Measurements from ENCODE around the gene IQCE. TPM values are rescaled to one million over a fixed set of nuclear protein-coding genes. Genes with fewer than 3 reads are reported as not detected.

IQCE gene
- total RNA-seq, 1 experiment from 2014 or later, result 44.8 TPM

DNA sequence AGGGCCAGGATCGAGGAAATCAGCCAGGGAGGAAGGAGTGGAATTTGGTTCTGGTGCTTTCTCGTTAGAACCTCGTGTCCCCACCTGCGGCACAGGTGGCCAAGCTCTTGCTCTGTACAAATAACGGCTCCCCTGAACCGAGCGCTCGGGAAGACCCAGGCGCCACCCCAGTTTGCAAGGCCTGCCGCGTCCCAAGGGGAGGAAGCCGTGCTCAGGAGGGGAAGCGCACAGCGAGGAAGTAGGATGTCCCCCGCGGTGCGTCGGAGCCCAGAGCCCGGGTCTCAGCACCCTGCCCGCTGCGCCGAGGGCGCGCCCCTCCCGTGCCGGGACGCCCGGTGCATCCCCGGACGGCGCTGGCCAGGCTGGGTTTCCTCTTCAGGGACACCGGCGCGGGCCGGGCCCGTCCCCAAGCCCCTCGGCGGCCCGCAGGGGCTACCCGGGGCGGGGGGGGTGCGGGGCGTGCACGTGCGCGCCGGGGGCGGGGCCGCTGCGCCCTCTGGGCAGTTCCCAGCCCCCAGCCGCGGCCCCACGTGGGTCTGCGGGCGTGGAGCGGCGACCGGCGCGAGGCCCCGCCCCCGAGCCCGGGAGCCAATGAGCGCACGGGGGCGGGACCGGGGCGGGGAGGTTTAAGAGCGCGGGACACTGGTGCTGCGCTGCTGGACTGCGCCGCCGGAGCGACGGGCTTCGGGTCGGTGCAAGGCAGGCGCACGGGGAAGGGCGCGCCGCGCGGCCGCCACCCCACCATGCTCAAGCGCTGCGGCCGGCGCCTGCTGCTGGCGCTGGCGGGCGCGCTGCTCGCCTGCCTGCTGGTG is 39.5 kb upstream of the IQCE start, which contains the start of gene LFNG:
TSS of gene LFNG (plus strand) at position 656 of the 812 bp plus-strand sequence. CDS start at position 744, 88 bp downstream.
- H3K4me3 ChIP-seq (ENCODE audit: low read depth in 2 of 2, low read length in 2 of 2), result peak within 1 kb of the TSS; percentile 64 to 89
- H3K27me3 ChIP-seq (ENCODE audit: control insufficient read depth, insufficient read depth, low read length), result no peaks in the 10 kb centered on the region
- H3K27ac ChIP-seq (ENCODE audit: low read length), result peak within 1 kb of the TSS; percentile 83
- CTCF ChIA-PET, result no interaction called here
- no peaks in the 10 kb centered on the region for H3K36me3 ChIP-seq (ENCODE audit: control insufficient read depth, insufficient read depth, low read length)
- ATAC-seq (peak; percentile 80), DNase-seq (ENCODE audit: low read depth, low spot score) (no peak)
- POLR2A ChIA-PET, result no interaction called here
- peaks cover 61% of the 10 kb centered on the region for H3K4me1 ChIP-seq (ENCODE audit: control insufficient read depth, insufficient read depth, low read length)
- no TSS peak for BruUV-seq (replicated peaks)
- in situ Hi-C loops (cut with HindIII; ENCODE audit: low pct_unique_long_range_greater_than_20kb, low sequenced_read_pairs), result no loop called here
- intact Hi-C loops (cut with micrococcal nuclease; ENCODE audit: unreplicated experiment), result no loop called here
- TF ChIP-seq TCF7L2 (IDR thresholded peaks at IDR 0.05; ENCODE audit: low read depth, low read length) (no peak), SIN3A (IDR thresholded peaks at IDR 0.05; ENCODE audit: borderline replicate concordance, insufficient read depth, low read depth, low read length) (peak; percentile 99; the same call in 1 of the 2 replicates), CTCF (IDR thresholded peaks at IDR 0.05) (no peak), POLR2AphosphoS5 (IDR thresholded peaks at IDR 0.05; ENCODE audit: low read depth, low read length) (peak; percentile 99), REST (IDR thresholded peaks at IDR 0.05; ENCODE audit: insufficient read depth in 1 of 2, low read depth in 2 of 2, low read length in 1 of 2) (peak in 1 of 2 experiments; percentile 81; a peak in 2 of 4 replicates)
- no peaks in the 10 kb centered on the region for H3K9me3 ChIP-seq (ENCODE audit: control insufficient read depth, insufficient read depth, low read depth, low read length)

- Histone ChIP-seq H3K36me3 (ENCODE audit: control insufficient read depth, insufficient read depth, low read length) (no peaks in the 10 kb centered on the region), H3K27ac (ENCODE audit: low read length) (peak overlapping the region; percentile 83), H3K27me3 (ENCODE audit: control insufficient read depth, insufficient read depth, low read length) (no peaks in the 10 kb centered on the region), H3K4me3 (ENCODE audit: low read depth in 2 of 2, low read length in 2 of 2) (peak overlapping the region; percentile 64 to 89), H3K4me1 (ENCODE audit: control insufficient read depth, insufficient read depth, low read length) (peaks cover 71% of the 10 kb centered on the region), H3K9me3 (ENCODE audit: control insufficient read depth, insufficient read depth, low read depth, low read length) (no peaks in the 10 kb centered on the region)
- no peak for TF ChIP-seq POLR2AphosphoS5 (IDR thresholded peaks at IDR 0.05; ENCODE audit: low read depth, low read length)
- POLR2A ChIA-PET, result interaction anchor here (0.6 kb wide), 1 partner anchor 35 kb away, joined by 8 read pairs; the partner anchor contains the start of gene BRAT1
- in situ Hi-C loops (cut with HindIII; ENCODE audit: low pct_unique_long_range_greater_than_20kb, low sequenced_read_pairs), result no loop called here
- ATAC-seq (peak; percentile 43), DNase-seq (ENCODE audit: low read depth, low spot score) (no peak)
- no TSS peak for BruUV-seq (replicated peaks)
- intact Hi-C loops (cut with micrococcal nuclease; ENCODE audit: unreplicated experiment), result loop anchor here (5.0 kb wide), 1 partner anchor 43 kb away; the partner anchor contains the start of gene GRIFIN
- CTCF ChIA-PET, result interaction anchor here (0.5 to 1.0 kb wide), 2 partner anchors 52 to 202 kb away, joined by 4 to 9 read pairs; no protein-coding TSS in a partner anchor
These were observed 38.5 kb upstream of the IQCE start for GRCh38 chr7:2520131-2520760.
